GM12872 (cell line): Measurements from ENCODE around the gene KCNH2.

Experiments used
- CTCF ChIP-seq: IDR thresholded peaks from 3 replicates; pipeline ENCODE4 v1.5.1; 2011; ENCODE audit warnings: low read depth, mild to moderate bottlenecking, low read length, moderate library complexity; ENCODE audit not compliant: insufficient read depth

The KCNH2 gene

GRCh38 chr7:151017953-151018420, 39.9 kb upstream of the KCNH2 start:
- TF ChIP-seq CTCF, result peak; percentile 90

- TF ChIP-seq CTCF, result no peak
Observed at GRCh38 chr7:151017370-151017952, 39.3 kb upstream of the KCNH2 start.

GRCh38 chr7:151016942-151017341, 38.8 kb upstream of the KCNH2 start:
- no peak for TF ChIP-seq CTCF

GRCh38 chr7:151016505-151016904, 38.4 kb upstream of the KCNH2 start:
- no peak for TF ChIP-seq CTCF

- no peak for TF ChIP-seq CTCF
Observed at GRCh38 chr7:151015967-151016366, 37.8 kb upstream of the KCNH2 start.

GRCh38 chr7:151014950-151015349, 36.8 kb upstream of the KCNH2 start:
- no peak for TF ChIP-seq CTCF

- TF ChIP-seq CTCF, result peak; percentile 43; the same call in 1 of the 3 replicates
Observed at GRCh38 chr7:151013733-151014497, 35.8 kb upstream of the KCNH2 start.
